ENCODE measurements around the gene TRERF1. TPM values are rescaled to one million over a fixed set of nuclear protein-coding genes. Genes with fewer than 3 reads are reported as not detected.

TRERF1 gene
- total RNA-seq, 2 donors from 2014 or later = 37.2 to 43.0 TPM

DNA sequence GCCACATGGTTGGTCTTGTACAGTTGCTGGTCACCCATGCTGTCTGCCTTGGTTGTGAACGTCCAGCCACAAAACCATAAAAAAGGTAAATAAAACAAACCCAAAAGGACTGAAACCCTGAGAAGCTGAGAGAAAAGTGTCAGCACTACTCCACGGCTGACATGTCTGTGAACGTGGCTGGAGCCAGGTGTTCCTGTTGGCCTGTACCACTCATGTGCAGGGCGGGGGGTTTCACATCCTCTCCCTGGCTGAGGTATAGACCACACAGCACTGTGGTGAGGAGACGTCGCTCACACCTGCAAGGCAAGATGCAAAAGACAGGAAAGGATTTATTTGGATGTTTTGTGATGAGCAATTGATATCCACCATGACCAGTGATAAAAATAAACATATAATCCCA, 182.2 kb downstream of the TRERF1 start:
- Mint-ChIP-seq H3K36me3 (ENCODE audit: insufficient read depth in 2 of 2) (peaks cover 5 to 6% of the 10 kb centered on the region in 2 donors), H3K4me1 (ENCODE audit: low read depth) (peaks cover 7% of the 10 kb centered on the region), H3K9me3 (no peaks in the 10 kb centered on the region), H3K4me3 (no peak overlapping the region), H3K27me3 (ENCODE audit: low read depth) (no peaks in the 10 kb centered on the region), H3K27ac (no peak overlapping the region)
- DNase-seq (peak in 1 of 2 donors; percentile 25), ATAC-seq (replicated peaks in 1 of 2) (peak in 1 of 2 donors; percentile 57)

DNA sequence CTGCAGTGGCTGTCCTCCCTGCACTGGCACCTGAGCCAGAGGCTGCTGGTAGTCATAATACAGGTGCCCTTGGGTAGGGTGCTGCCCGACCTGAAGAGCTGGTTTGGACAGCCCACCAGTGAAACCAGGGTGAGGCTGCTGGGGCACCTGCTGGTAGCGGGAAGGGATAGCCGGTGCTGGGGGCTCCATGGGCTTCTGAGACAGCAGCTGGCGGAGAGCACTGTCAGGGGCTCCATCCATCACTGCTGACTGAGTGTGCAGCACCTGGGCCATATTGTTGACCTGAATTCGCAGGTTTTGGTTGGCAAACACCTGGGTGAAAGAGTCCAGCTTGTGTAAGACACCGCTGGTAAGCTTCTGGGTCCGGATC, 182.9 kb downstream of the TRERF1 start:
- Mint-ChIP-seq H3K4me3 (no peak overlapping the region), H3K9me3 (no peaks in the 10 kb centered on the region), H3K36me3 (ENCODE audit: insufficient read depth in 2 of 2) (peaks cover 5 to 6% of the 10 kb centered on the region in 2 donors), H3K27me3 (ENCODE audit: low read depth) (no peaks in the 10 kb centered on the region), H3K4me1 (ENCODE audit: low read depth) (peaks cover 7% of the 10 kb centered on the region), H3K27ac (no peak overlapping the region)
- no peak for ATAC-seq (replicated peaks in 1 of 2)
- no peak for DNase-seq

DNA sequence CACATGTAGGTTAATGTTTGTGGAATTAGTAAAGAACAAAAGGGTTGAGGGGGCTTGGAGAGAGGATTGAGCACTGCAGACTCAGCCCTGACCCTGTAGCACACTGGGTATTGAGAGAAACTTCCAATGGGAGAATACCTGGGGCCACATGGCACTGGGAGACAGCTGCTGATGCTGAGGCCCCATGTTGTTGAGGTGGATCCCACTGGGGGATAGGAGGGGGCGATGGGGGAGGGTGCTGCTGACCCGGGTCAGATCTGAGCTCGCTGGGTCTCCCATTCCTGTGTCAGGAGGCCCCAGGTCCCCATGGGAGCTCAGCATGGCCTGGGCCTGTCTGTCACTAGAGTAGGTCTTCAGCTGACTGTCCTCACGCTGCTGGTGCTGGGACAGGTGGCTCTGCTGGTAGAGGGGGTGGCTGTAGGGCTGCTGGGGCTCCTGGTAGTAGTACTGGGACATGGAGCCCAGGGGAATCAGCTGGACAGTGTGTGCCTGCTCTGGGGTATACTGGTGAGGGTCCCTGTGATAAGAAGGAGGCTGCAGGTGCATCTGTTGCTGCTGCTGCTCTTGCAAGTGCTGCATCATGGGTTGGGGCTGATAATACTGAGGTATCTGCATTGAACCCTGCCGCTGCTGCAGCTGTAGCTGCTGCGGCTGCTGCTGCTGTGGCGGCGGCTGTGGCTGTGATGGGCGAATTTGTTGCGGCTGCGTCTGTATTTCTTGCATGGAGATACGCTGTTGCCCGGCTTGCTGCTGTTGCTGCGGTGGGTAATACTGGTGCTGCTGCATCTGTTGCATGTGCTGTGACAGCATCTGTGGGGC, 183.5 kb downstream of the TRERF1 start:
- Mint-ChIP-seq H3K27ac (peak overlapping the region; percentile 18), H3K27me3 (ENCODE audit: low read depth) (no peaks in the 10 kb centered on the region), H3K4me3 (no peak overlapping the region), H3K36me3 (ENCODE audit: insufficient read depth in 2 of 2) (peaks cover 5 to 6% of the 10 kb centered on the region in 2 donors), H3K9me3 (no peaks in the 10 kb centered on the region), H3K4me1 (ENCODE audit: low read depth) (peaks cover 7% of the 10 kb centered on the region)
- DNase-seq (no peak), ATAC-seq (replicated peaks in 1 of 2) (no peak)

DNA sequence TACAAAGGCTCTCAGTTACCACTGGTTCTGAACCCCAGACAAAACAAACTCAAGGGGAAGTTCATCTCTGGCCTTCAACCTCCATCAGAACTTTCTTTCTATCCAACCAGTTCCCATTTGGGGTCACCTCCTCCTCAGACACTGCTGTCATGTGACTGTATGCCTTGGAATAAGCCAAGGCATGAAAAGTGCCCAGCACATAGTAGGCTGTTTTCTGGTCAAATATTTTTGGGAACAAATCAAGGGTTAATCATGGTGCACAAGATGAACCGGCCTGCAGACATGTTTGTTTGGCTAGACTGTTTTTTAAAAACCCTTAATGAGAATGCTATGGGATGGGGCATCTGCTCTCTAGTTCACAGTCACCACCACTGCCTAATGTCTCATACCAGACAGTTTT, 185.2 kb downstream of the TRERF1 start:
- DNase-seq = no peak
- no peaks in the 10 kb centered on the region for H3K27me3 Mint-ChIP-seq (ENCODE audit: low read depth)
- H3K27ac Mint-ChIP-seq = peak overlapping the region; percentile 65
- H3K9me3 Mint-ChIP-seq = no peaks in the 10 kb centered on the region
- no peak overlapping the region for H3K4me3 Mint-ChIP-seq
- peaks cover 8 to 11% of the 10 kb centered on the region in 2 donors for H3K36me3 Mint-ChIP-seq (ENCODE audit: insufficient read depth in 2 of 2)
- no peak for ATAC-seq (replicated peaks in 1 of 2)
- H3K4me1 Mint-ChIP-seq (ENCODE audit: low read depth) = peaks cover 12% of the 10 kb centered on the region

DNA sequence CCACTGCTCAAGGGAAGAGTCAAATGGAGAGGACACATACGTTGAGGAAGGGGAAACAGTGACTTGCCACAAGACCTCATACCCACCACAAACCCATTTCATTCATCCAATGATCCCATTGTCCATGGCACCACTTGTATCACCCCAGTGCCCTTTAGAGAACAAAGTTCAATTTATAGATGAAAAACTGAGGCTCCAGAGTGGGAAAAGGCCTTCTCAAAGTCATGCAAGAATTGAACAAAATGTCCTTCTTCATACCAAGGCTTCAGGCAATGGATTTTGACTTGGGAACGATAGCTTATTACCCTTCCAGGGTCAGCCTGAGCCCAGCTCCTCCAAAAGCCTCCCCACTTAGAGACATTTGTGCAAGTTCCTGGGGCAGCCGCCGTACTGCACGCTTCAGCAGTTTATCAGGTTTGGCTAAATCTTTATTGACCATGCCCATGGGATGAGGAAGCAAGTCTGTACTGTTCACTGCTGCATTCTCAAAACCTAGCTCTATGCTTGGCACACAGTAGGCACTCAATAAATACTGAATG, 186.8 kb downstream of the TRERF1 start:
- H3K4me1 Mint-ChIP-seq (ENCODE audit: low read depth) = peaks cover 20% of the 10 kb centered on the region
- DNase-seq (no peak), ATAC-seq (replicated peaks in 1 of 2) (no peak)
- H3K27ac Mint-ChIP-seq = no peak overlapping the region
- peaks cover 7 to 11% of the 10 kb centered on the region in 2 donors for H3K36me3 Mint-ChIP-seq (ENCODE audit: insufficient read depth in 2 of 2)
- no peaks in the 10 kb centered on the region for H3K27me3 Mint-ChIP-seq (ENCODE audit: low read depth)
- no peaks in the 10 kb centered on the region for H3K9me3 Mint-ChIP-seq
- H3K4me3 Mint-ChIP-seq = no peak overlapping the region

DNA sequence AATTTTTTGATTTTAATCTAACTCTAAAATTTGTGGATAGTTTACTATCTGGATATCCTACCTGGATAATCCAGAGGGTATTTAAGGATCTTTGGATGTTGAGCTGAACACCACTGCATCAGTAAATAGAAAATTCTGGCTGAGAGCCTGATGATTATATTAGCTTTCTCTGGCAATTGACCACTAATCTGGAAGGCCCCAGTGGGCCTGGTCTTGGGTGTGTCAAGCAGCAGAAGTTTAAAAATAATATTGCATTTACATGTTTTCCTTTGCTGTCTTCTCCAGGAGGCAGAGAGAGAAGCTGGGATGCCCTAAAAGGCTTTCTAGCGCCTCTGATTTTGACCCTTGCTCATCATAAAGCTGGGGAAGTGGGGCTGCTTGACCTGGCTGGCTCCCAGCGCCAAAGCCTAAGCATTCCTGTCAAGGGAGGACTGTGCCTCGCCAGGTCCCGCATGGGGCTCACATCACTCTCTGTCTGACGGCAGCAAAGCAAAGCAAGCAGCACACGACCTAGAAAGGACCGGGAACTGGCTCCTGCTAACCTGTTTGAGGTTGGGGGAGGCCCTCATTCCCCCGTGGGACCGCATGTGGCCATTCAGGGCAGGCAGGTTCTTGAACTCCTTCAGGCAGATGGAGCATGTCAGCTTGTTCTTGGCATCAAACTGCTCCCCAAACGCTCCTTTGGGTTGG, 187.4 kb downstream of the TRERF1 start:
- no peak for DNase-seq
- Mint-ChIP-seq H3K9me3 (no peaks in the 10 kb centered on the region), H3K4me1 (ENCODE audit: low read depth) (peaks cover 14% of the 10 kb centered on the region), H3K27ac (no peak overlapping the region), H3K36me3 (ENCODE audit: insufficient read depth in 2 of 2) (peaks cover 5 to 7% of the 10 kb centered on the region in 2 donors), H3K27me3 (ENCODE audit: low read depth) (no peaks in the 10 kb centered on the region), H3K4me3 (no peak overlapping the region)
- no peak for ATAC-seq (replicated peaks in 1 of 2)

DNA sequence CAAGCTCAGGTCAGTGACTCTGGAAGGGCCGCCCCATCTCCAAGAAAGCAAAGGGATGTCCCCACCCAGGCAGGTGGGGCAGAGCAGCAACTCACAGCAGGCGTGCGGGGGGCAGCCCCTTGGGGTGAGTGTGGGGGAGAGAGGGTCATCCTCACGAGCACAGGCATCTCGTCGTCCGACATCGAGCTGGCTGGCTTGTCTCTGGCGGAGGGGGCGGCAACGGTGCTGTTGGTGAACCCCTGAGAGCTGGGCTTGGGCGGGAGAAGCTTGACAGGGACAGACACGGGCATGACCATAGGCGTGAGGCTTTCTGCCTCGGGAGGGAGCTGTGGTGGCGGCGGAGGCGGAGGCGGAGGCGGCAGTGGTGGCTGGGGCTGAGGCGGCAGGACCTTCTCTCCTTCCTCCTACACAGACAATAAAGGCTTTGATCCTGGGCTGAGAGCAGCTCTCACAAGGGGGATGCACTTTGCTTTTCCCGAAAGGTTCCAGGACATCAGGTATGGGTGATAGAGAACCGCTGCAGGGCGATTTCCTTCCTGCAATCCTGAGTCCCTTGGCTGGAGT, 188.5 kb downstream of the TRERF1 start:
- no peak for ATAC-seq (replicated peaks in 1 of 2)
- Mint-ChIP-seq H3K27me3 (ENCODE audit: low read depth) (no peaks in the 10 kb centered on the region), H3K4me1 (ENCODE audit: low read depth) (peaks cover 13% of the 10 kb centered on the region), H3K27ac (no peak overlapping the region), H3K4me3 (no peak overlapping the region), H3K9me3 (no peaks in the 10 kb centered on the region), H3K36me3 (ENCODE audit: insufficient read depth in 2 of 2) (peaks cover 5 to 6% of the 10 kb centered on the region in 2 donors)
- no peak for DNase-seq

DNA sequence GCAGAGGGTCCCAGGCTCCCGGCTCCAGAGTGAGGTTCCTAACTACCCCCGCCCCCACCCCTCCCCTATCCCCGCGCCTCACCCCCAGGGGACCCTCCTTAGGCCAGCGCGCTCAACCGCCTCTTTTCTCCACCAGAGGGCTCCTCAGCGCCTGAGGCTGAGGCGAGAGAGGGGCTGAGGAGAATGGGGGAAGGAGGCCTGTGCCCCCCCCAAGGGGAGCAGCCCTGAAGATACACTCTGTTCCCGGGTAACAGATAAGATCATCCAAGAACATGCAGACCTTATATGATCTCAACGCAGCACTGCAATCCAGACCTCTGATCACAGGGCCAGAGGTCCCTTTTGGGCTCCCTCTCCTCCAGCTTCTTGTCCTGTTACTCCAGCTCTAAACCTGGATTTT, 190.8 kb downstream of the TRERF1 start:
- peaks cover 7 to 10% of the 10 kb centered on the region in 2 donors for H3K36me3 Mint-ChIP-seq (ENCODE audit: insufficient read depth in 2 of 2)
- H3K4me3 Mint-ChIP-seq = no peak overlapping the region
- peaks cover 13% of the 10 kb centered on the region for H3K4me1 Mint-ChIP-seq (ENCODE audit: low read depth)
- no peaks in the 10 kb centered on the region for H3K27me3 Mint-ChIP-seq (ENCODE audit: low read depth)
- no peaks in the 10 kb centered on the region for H3K9me3 Mint-ChIP-seq
- peak; percentile 46 to 48 for DNase-seq
- H3K27ac Mint-ChIP-seq = no peak overlapping the region
- ATAC-seq (replicated peaks in 1 of 2) = peak; percentile 69 to 79

DNA sequence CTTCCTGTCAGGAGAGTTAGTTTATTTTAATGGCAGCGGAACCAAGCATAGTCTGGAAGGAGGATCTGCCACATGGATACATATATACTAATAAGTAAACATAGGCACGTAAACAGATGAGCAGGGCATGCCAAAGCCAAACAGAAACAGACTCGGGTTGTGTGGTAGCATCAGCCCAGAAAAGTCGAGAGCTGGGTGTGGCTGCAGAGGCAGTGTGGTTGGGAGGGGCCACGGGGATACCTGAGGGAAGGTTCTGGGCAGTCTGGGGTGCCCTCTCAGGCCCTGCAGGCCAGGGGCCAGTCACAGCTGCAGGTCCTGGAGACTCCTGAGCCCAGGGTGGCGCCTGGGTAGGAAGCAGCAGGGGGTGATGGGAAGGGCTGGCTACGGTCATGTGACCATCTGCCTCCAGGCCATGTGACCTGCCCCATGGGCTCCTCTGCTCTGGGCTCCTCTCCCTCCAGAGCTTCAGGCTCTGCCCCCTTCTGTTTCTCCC, 191.3 kb downstream of the TRERF1 start:
- ATAC-seq (replicated peaks in 1 of 2) (peak; percentile 14 to 25), DNase-seq (no peak)
- Mint-ChIP-seq H3K4me3 (no peak overlapping the region), H3K27me3 (ENCODE audit: low read depth) (no peaks in the 10 kb centered on the region), H3K36me3 (ENCODE audit: insufficient read depth in 2 of 2) (peaks cover 7 to 16% of the 10 kb centered on the region in 2 donors), H3K4me1 (ENCODE audit: low read depth) (peaks cover 17% of the 10 kb centered on the region), H3K9me3 (no peaks in the 10 kb centered on the region), H3K27ac (peak overlapping the region; percentile 46)

DNA sequence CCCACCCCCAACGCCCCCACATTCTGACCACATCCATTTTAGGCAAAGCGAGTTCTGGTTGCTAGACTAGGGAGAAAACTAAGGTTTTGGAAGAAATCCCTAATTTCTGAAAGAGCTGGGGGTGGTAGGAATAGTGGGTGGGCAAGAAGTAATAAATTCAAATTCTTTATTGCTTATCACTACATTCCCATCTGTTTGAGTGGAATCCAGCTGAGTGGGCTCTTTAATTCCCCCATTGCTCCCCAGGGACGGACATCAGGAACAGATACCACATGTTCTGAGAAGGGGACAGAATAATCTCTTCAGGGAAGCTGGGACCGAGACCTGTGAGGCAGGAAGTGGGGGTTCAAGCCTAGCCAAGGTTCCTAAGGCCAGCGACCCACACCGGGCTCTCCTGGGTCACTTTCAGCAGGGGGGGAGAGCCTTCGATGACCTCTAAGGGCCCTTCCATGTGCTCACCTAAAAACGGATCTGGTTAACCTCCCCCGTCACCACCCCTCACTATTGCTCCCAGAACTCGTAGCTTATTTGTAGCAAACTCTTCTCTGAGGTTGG, 191.8 kb downstream of the TRERF1 start:
- DNase-seq = no peak
- Mint-ChIP-seq H3K4me1 (ENCODE audit: low read depth) (peaks cover 22% of the 10 kb centered on the region), H3K27me3 (ENCODE audit: low read depth) (no peaks in the 10 kb centered on the region), H3K9me3 (no peaks in the 10 kb centered on the region), H3K27ac (peak overlapping the region; percentile 46), H3K36me3 (ENCODE audit: insufficient read depth in 2 of 2) (peaks cover 7 to 18% of the 10 kb centered on the region in 2 donors), H3K4me3 (no peak overlapping the region)
- ATAC-seq (replicated peaks in 1 of 2) = no peak

DNA sequence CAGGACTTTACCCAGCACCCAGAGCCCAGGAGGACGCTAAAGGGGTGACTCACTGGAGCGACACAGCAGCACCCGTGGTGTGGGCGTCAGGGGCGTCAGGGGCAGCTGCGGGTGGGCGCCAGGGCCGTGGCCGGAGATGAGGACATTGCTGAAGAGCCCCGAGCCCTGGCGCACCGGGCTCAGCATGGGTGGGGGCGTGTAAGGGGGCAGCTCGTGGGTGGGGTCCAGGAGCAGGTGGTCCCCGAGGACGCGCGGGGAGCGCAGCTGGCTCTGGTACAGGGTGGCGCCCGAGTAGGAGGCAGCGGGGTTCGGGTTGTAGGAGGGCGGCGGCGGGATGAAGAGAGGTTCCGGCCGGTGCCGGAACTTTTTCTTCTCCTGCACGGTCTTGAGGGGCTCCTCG, 192.4 kb downstream of the TRERF1 start:
- DNase-seq = no peak
- H3K27me3 Mint-ChIP-seq (ENCODE audit: low read depth) = no peaks in the 10 kb centered on the region
- H3K27ac Mint-ChIP-seq = no peak overlapping the region
- no peaks in the 10 kb centered on the region for H3K9me3 Mint-ChIP-seq
- peaks cover 12 to 18% of the 10 kb centered on the region in 2 donors for H3K36me3 Mint-ChIP-seq (ENCODE audit: insufficient read depth in 2 of 2)
- peaks cover 22% of the 10 kb centered on the region for H3K4me1 Mint-ChIP-seq (ENCODE audit: low read depth)
- no peak overlapping the region for H3K4me3 Mint-ChIP-seq
- ATAC-seq (replicated peaks in 1 of 2) = no peak

DNA sequence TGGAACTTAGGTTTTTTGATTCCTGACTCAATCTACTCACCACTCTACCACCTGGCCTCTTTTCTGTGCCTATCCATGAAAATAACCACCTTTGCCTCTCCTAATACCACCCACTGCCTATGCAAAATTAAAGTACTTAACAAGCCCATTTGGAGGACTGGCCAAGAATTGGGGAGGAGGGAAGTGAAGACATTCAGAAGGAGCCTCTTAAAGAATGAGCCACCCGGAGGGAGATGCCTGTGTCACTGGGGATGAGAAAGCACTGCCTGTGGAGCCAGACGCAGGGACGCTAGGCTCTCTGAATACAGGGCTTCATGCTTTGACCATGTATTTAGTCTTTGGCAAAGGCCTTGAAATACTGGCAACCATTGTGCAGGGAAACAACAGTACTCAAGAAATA, 194.1 kb downstream of the TRERF1 start:
- peak overlapping the region; percentile 55 for H3K27ac Mint-ChIP-seq
- no peak for ATAC-seq (replicated peaks in 1 of 2)
- H3K4me1 Mint-ChIP-seq (ENCODE audit: low read depth) = peaks cover 22% of the 10 kb centered on the region
- no peaks in the 10 kb centered on the region for H3K27me3 Mint-ChIP-seq (ENCODE audit: low read depth)
- no peaks in the 10 kb centered on the region for H3K9me3 Mint-ChIP-seq
- H3K36me3 Mint-ChIP-seq (ENCODE audit: insufficient read depth in 2 of 2) = peaks cover 18 to 20% of the 10 kb centered on the region in 2 donors
- no peak overlapping the region for H3K4me3 Mint-ChIP-seq
- DNase-seq = no peak

DNA sequence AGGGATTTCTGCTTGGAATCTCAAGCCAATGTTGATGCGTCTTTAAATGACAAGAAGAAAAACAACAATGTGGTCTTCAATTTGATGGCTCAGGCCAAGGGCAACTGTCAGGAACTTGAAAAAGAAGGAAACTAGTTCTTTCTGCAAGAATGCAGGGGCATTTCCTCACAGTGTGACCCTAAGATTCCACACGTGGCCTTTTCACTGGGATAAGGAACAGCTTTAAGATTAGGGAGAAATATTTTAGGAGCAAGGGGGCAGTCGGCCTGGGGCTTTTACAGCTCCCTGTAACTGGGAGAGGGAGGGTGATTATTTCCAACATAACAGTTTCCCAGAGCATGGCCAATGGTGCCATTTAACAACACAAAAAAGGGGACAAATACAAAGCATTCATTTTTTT, 194.7 kb downstream of the TRERF1 start:
- ATAC-seq (replicated peaks in 1 of 2) = no peak
- H3K27me3 Mint-ChIP-seq (ENCODE audit: low read depth) = no peaks in the 10 kb centered on the region
- H3K4me1 Mint-ChIP-seq (ENCODE audit: low read depth) = peaks cover 22% of the 10 kb centered on the region
- H3K9me3 Mint-ChIP-seq = no peaks in the 10 kb centered on the region
- peak overlapping the region; percentile 66 for H3K27ac Mint-ChIP-seq
- no peak overlapping the region for H3K4me3 Mint-ChIP-seq
- H3K36me3 Mint-ChIP-seq (ENCODE audit: insufficient read depth in 2 of 2) = peaks cover 18 to 20% of the 10 kb centered on the region in 2 donors
- no peak for DNase-seq

All from activated T-cell treated with anti-CD3 and anti-CD28 coated beads, Interleukin-2, amount 50 U/mL, for 72 hours (primary cell).